H1 (cell line): Measurements from ENCODE around the gene WDCP.

Experiments
- POLR2AphosphoS5 ChIP-seq: IDR thresholded peaks from 2 replicates; pipeline ENCODE4 v1.6.1; 2011; ENCODE audit warnings: low read depth, low read length
- RFX5 ChIP-seq: IDR thresholded peaks from 2 replicates; pipeline ENCODE4 v1.6.1; 2011; ENCODE audit warnings: low read depth, low read length, improper control_type of control experiment, borderline replicate concordance
- YY1 ChIP-seq: IDR thresholded peaks from 2 replicates; pipeline ENCODE4 v1.6.1; 2011; ENCODE audit warnings: low read depth, mild to moderate bottlenecking, low read length
- TF ChIP-seq, protein P1 (sequence below), 3 experiments: IDR thresholded peaks; 1 replicate in 2 of 3; 2 replicates in 1 of 3; pipeline versions ENCODE4 v1.5.1 to v1.6.1; 2011; ENCODE audit warnings: low read length in 3 of 3, mild to moderate bottlenecking in 3 of 3, inconsistent platforms in 2 of 3, low read depth in 1 of 3, moderate library complexity in 1 of 3; ENCODE audit not compliant: insufficient read depth in 1 of 3; ENCODE audit errors: control extremely low read depth in 1 of 3

DNA sequence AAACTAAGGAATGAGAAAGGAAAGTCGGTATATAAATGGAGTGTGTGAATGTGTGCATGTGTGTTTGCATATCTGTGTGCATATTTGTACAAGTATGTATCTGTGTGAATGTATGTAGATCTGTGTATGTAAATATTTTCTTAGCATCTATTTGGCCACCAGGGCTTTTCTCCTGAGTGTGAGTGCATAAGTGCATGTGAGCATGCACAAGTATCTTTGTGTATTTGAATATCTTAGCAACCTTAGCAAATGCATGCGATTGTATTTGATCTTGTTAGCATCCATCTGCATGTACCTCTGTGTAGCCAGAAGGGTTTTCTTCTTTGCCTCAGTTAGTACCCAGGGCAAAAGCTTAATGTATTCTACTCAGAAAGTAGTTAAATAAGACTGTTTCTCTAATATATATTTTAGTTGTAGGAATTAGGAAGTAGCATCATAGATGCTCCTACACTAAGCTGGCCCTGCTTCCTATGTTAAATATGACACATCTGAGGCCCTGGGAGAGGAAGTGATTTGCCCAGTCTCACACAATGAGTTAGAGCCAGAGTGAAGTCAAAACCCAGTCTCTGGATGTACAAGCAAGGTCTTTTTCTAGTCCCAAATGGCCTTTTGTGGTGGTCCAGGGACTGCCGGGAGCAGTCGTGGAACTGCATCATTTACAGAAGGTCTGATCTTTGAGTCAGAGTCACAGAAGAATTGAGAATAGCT lies 11.5 kb upstream of the WDCP start:
- TF ChIP-seq POLR2AphosphoS5 (no peak), RFX5 (no peak), YY1 (no peak)
- TF ChIP-seq, protein P1, sequence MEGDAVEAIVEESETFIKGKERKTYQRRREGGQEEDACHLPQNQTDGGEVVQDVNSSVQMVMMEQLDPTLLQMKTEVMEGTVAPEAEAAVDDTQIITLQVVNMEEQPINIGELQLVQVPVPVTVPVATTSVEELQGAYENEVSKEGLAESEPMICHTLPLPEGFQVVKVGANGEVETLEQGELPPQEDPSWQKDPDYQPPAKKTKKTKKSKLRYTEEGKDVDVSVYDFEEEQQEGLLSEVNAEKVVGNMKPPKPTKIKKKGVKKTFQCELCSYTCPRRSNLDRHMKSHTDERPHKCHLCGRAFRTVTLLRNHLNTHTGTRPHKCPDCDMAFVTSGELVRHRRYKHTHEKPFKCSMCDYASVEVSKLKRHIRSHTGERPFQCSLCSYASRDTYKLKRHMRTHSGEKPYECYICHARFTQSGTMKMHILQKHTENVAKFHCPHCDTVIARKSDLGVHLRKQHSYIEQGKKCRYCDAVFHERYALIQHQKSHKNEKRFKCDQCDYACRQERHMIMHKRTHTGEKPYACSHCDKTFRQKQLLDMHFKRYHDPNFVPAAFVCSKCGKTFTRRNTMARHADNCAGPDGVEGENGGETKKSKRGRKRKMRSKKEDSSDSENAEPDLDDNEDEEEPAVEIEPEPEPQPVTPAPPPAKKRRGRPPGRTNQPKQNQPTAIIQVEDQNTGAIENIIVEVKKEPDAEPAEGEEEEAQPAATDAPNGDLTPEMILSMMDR (IDR thresholded peaks at IDR 0.05; ENCODE audit: control extremely low read depth in 1 of 3, insufficient read depth in 1 of 3, low read depth in 1 of 3, low read length in 3 of 3), result no peak
